Suprapubic skin (tissue), 3 donors: Measurements from ENCODE around the gene NBEA.

Experiments
- POLR2A ChIP-seq, 2 donors: fragments of 450-650 bp; IDR thresholded peaks; one replicate each; pipeline ENCODE4 v1.6.1; 2017; ENCODE audit warnings: antibody characterized with exemption in 2 of 2, mild to moderate bottlenecking in 2 of 2, moderate library complexity in 2 of 2
- TF ChIP-seq, protein P1 (sequence below), 2 donors: fragments of 200-600 bp in 1 of 2; fragments of 450-650 bp in 1 of 2; sonication (generic) in 1 of 2; IDR thresholded peaks; one replicate each; pipeline ENCODE4 v1.5.1; 2016 to 2019; ENCODE audit warnings: antibody characterized with exemption in 2 of 2, mild to moderate bottlenecking in 1 of 2, moderate library complexity in 1 of 2

DNA sequence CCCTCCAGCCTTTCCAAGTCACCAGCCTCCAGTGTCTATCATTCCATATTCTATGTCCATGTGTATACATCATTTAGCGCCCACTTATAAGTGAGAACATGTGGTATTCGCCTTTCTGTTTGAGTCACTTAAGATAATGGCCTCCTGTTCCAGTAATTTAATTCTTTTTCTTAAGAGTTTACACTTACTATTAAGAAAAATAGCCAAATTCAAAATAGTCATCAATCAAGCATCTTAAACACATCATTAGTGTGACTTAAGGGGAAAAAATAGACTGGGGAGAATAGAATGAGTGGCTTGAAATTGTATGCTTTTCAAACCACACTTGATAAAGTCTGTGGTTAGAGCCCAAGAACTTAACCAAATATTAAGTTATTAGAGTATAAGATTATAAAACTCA, 286.5 kb downstream of the NBEA start:
- TF ChIP-seq, protein P1, sequence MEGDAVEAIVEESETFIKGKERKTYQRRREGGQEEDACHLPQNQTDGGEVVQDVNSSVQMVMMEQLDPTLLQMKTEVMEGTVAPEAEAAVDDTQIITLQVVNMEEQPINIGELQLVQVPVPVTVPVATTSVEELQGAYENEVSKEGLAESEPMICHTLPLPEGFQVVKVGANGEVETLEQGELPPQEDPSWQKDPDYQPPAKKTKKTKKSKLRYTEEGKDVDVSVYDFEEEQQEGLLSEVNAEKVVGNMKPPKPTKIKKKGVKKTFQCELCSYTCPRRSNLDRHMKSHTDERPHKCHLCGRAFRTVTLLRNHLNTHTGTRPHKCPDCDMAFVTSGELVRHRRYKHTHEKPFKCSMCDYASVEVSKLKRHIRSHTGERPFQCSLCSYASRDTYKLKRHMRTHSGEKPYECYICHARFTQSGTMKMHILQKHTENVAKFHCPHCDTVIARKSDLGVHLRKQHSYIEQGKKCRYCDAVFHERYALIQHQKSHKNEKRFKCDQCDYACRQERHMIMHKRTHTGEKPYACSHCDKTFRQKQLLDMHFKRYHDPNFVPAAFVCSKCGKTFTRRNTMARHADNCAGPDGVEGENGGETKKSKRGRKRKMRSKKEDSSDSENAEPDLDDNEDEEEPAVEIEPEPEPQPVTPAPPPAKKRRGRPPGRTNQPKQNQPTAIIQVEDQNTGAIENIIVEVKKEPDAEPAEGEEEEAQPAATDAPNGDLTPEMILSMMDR (IDR thresholded peaks at IDR 0.05): no peak
- TF ChIP-seq POLR2A (IDR thresholded peaks at IDR 0.05): no peak
